Panc1 (cell line): ENCODE measurements around the gene CYP1B1. TPM values are rescaled to one million over a fixed set of nuclear protein-coding genes. Genes with fewer than 3 reads are reported as not detected.
A peak's percentile ranks its signal among the peaks of the same experiment; 100 is the strongest.

Source experiments
- ATAC-seq: fragments of 200-7000 bp; cut with Tn5 transposase; 2 replicates; pipeline ENCODE4 v1.9.1; 2020; ENCODE audit warnings: mild to moderate bottlenecking, moderate library complexity
- BruUV-seq: library from RNA; stranded (reverse); fragments of 400-500 nt; replicated peaks from 2 replicates; lab custom pipeline; 2021; lab: Mats Ljungman, UMichigan
- CTCF ChIA-PET: fragments of 300-600 bp; sonication (Branson Sonifier 250); formaldehyde crosslinking; loops from one replicate; lab custom pipeline; 2022; ENCODE audit warnings: antibody characterized with exemption; lab: Charles Lee
- POLR2A ChIA-PET: fragments of 300-600 bp; sonication (Branson Sonifier 250); formaldehyde crosslinking; loops from one replicate; lab custom pipeline; 2022; ENCODE audit warnings: antibody characterized with exemption; lab: Charles Lee
- DNase-seq: peaks from one replicate; pipeline ENCODE4 v3.0.0-alpha.2; 2010; ENCODE audit warnings: low read depth, low spot score
- H3K27ac ChIP-seq: 2 replicates; pipeline ENCODE4 v1.5.1; 2011; ENCODE audit warnings: mild to moderate bottlenecking, low read length, inconsistent platforms
- H3K27me3 ChIP-seq: fragments of 200-500 bp; sonication (Bioruptor generic); 2 replicates; pipeline ENCODE4 v1.6.0; 2014; ENCODE audit warnings: low read length, inconsistent platforms; ENCODE audit not compliant: control insufficient read depth, insufficient read depth
- H3K36me3 ChIP-seq: fragments of 200-500 bp; sonication (Bioruptor generic); 2 replicates; pipeline ENCODE4 v1.5.1; 2014; ENCODE audit warnings: inconsistent platforms, mild to moderate bottlenecking, low read length, moderate library complexity; ENCODE audit not compliant: control insufficient read depth, insufficient read depth
- H3K4me1 ChIP-seq: 2 replicates; pipeline ENCODE4 v1.5.1; 2011; ENCODE audit warnings: inconsistent platforms, mild to moderate bottlenecking, low read length, moderate library complexity; ENCODE audit not compliant: control insufficient read depth, insufficient read depth
- H3K4me3 ChIP-seq, 2 experiments: 2 replicates each; pipeline ENCODE4 v1.5.1; 2011 to 2012; ENCODE audit warnings: low read depth in 2 of 2, low read length in 2 of 2, mild to moderate bottlenecking in 2 of 2, inconsistent platforms in 1 of 2, moderate library complexity in 1 of 2
- H3K9me3 ChIP-seq: fragments of 200-500 bp; sonication (Bioruptor generic); 2 replicates; pipeline ENCODE4 v1.5.1; 2014; ENCODE audit warnings: low read depth, mild to moderate bottlenecking, inconsistent platforms, low read length, moderate library complexity; ENCODE audit not compliant: control insufficient read depth, insufficient read depth
- POLR2AphosphoS5 ChIP-seq: IDR thresholded peaks from 2 replicates; pipeline ENCODE4 v1.6.1; 2012; ENCODE audit warnings: mild to moderate bottlenecking, low read depth, low read length, moderate library complexity
- SIN3A ChIP-seq: IDR thresholded peaks from 2 replicates; pipeline ENCODE4 v1.6.1; 2012; ENCODE audit warnings: low read depth, mild to moderate bottlenecking, low read length, moderate library complexity, borderline replicate concordance; ENCODE audit not compliant: insufficient read depth
- TCF7L2 ChIP-seq: IDR thresholded peaks from 2 replicates; pipeline ENCODE4 v1.6.1; 2011; ENCODE audit warnings: mild to moderate bottlenecking, low read depth, low read length, inconsistent platforms
- in situ Hi-C: cut with HindIII; loops from 2 replicates; pipeline ENCODE4 v1.10.0; 2016; ENCODE audit warnings: low sequenced_read_pairs, low pct_unique_long_range_greater_than_20kb
- intact Hi-C: fragments of 100-400 bp; cut with micrococcal nuclease; formaldehyde crosslinking; loops from one replicate; pipeline ENCODE4 v1.10.0; 2022; ENCODE audit not compliant: unreplicated experiment
- total RNA-seq: library from RNA; stranded (reverse); gene quantifications from one replicate; pipeline ENCODE4 v1.2.1, GENCODE V29; 2021; ENCODE audit not compliant: unreplicated experiment
- TF ChIP-seq, protein P1 (sequence below), 2 experiments: IDR thresholded peaks; 2 replicates each; pipeline ENCODE4 v1.6.1; 2011 to 2012; ENCODE audit warnings: low read depth in 2 of 2, control low read depth in 1 of 2, low read length in 1 of 2, mild to moderate bottlenecking in 1 of 2, moderate library complexity in 1 of 2; ENCODE audit not compliant: insufficient read depth in 1 of 2
- TF ChIP-seq, protein P2 (sequence below): fragments of 450-650 bp; IDR thresholded peaks from 2 replicates; pipeline ENCODE4 v1.5.1; 2017; ENCODE audit warnings: mild to moderate bottlenecking

Gene CYP1B1
- total RNA-seq, 1 experiment from 2014 or later: 86.7 TPM

DNA sequence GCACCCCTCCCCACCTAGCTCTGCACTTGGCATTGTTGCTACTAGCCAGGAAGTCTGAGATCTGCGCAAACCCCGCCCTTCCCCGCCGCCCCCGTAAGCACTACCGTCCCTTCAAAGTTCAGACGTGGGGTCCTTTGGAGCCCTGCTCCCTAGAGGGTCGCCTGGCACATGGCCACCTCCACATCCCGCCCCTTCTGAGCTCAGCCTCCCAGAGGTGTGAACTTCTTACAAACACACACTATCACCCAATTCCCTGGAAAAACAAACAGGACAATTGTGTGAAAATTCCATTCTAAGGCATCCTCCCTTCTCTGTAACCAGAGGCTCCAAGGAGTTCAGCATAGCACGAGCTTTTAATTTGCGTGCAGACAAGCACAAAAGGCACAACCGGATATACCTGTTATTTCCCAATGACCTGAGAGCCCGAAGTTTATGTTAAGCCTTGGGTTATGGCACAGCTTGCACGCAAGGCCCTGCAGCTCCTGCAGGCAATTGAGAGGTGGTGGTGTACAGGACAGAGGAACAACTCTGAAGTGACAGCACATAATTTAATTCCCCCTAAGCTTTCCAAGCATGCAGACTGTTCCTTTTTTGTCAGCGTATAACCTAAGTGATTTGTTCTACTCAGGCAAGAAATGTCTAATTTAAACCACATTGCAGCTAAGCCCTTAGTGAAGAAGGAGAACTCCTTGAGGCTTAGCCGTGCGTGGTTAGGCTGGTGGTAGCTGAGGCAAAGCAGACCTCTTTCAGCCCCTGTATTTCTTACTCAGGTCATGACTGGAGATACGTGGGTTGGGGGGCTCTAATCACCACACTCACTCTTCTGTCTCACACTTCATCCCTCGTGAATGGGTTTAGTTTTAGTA is 20.3 kb upstream of the CYP1B1 start:
- peak; percentile 80 for ATAC-seq
- Histone ChIP-seq H3K4me1 (peaks cover 76% of the 10 kb centered on the region), H3K27ac (peak overlapping the region; percentile 98)

DNA sequence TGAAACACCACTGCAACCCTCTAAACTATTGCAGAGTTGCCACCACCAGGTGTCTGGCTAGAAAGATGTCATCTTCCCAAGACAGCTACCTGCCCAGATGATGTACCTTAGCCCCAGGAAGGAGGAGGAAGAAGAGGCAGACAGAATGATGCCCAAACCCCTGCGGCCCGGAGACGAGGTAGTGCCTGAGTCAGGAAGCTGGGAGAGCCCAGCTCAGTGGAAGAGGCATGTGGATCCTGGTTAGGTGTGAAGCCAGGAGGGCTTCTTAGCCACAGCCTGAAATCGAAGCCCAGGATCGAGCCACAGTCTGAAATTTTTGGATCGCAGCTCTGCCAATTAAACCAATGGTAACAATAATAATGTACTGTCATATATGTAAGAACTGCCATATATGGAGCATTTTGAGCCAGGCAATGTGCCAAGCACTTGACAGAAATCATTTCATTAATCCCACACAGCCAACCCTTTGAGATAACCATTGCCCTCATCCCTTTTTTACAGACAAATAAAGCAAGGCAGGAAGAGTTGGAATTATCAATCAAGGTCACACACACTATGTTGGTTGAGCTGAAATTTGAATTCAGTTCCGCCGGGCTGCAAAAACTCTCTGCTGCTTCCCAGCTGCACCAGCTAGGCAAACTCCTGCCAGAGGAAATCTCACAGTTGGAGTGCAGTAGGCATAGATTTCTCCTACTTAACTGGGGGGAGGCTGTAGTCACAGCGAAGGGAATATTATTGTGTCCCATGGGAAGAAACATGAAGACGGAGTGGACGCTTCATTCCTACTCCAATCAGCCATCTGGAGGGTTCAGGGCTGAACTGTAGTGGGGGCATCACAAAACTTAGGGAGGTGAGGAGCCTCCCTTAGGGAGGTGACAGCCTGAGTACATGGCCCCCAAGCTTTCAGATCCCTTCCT is 19.4 kb upstream of the CYP1B1 start:
- Histone ChIP-seq H3K27ac (peak overlapping the region; percentile 98), H3K27me3 (no peaks in the 10 kb centered on the region), H3K4me3 (peak overlapping the region; percentile 10 to 50; a peak in 3 of 4 replicates), H3K9me3 (no peaks in the 10 kb centered on the region), H3K36me3 (no peaks in the 10 kb centered on the region), H3K4me1 (peaks cover 70% of the 10 kb centered on the region)
- ChIA-PET POLR2A (interaction anchor here (0.7 kb wide), 1 partner anchor 17 kb away, joined by 6 read pairs; no protein-coding TSS in a partner anchor), CTCF (interaction anchor here (0.5 to 1.3 kb wide), 5 partner anchors 12 to 179 kb away, joined by 3 to 17 read pairs (median 11); no protein-coding TSS in a partner anchor)
- DNase-seq (no peak), ATAC-seq (peak; percentile 24)
- BruUV-seq: no TSS peak
- intact Hi-C loops: no loop called here
- TF ChIP-seq, protein P1, sequence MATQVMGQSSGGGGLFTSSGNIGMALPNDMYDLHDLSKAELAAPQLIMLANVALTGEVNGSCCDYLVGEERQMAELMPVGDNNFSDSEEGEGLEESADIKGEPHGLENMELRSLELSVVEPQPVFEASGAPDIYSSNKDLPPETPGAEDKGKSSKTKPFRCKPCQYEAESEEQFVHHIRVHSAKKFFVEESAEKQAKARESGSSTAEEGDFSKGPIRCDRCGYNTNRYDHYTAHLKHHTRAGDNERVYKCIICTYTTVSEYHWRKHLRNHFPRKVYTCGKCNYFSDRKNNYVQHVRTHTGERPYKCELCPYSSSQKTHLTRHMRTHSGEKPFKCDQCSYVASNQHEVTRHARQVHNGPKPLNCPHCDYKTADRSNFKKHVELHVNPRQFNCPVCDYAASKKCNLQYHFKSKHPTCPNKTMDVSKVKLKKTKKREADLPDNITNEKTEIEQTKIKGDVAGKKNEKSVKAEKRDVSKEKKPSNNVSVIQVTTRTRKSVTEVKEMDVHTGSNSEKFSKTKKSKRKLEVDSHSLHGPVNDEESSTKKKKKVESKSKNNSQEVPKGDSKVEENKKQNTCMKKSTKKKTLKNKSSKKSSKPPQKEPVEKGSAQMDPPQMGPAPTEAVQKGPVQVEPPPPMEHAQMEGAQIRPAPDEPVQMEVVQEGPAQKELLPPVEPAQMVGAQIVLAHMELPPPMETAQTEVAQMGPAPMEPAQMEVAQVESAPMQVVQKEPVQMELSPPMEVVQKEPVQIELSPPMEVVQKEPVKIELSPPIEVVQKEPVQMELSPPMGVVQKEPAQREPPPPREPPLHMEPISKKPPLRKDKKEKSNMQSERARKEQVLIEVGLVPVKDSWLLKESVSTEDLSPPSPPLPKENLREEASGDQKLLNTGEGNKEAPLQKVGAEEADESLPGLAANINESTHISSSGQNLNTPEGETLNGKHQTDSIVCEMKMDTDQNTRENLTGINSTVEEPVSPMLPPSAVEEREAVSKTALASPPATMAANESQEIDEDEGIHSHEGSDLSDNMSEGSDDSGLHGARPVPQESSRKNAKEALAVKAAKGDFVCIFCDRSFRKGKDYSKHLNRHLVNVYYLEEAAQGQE (IDR thresholded peaks at IDR 0.05; ENCODE audit: insufficient read depth in 1 of 2, low read depth in 2 of 2, low read length in 1 of 2): no peak
- no peak for TF ChIP-seq TCF7L2
- TF ChIP-seq, protein P2, sequence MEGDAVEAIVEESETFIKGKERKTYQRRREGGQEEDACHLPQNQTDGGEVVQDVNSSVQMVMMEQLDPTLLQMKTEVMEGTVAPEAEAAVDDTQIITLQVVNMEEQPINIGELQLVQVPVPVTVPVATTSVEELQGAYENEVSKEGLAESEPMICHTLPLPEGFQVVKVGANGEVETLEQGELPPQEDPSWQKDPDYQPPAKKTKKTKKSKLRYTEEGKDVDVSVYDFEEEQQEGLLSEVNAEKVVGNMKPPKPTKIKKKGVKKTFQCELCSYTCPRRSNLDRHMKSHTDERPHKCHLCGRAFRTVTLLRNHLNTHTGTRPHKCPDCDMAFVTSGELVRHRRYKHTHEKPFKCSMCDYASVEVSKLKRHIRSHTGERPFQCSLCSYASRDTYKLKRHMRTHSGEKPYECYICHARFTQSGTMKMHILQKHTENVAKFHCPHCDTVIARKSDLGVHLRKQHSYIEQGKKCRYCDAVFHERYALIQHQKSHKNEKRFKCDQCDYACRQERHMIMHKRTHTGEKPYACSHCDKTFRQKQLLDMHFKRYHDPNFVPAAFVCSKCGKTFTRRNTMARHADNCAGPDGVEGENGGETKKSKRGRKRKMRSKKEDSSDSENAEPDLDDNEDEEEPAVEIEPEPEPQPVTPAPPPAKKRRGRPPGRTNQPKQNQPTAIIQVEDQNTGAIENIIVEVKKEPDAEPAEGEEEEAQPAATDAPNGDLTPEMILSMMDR: no peak
- TF ChIP-seq SIN3A: no peak
- TF ChIP-seq POLR2AphosphoS5: no peak
- in situ Hi-C loops: no loop called here

More for the DNA sequence above, 20.3 kb upstream of the CYP1B1 start:
- CTCF ChIA-PET: interaction anchor here (0.5 to 1.3 kb wide), 6 partner anchors 11 to 178 kb away, joined by 3 to 17 read pairs (median 9); no protein-coding TSS in a partner anchor
- no peaks in the 10 kb centered on the region for H3K27me3 ChIP-seq
- in situ Hi-C loops: no loop called here
- no peaks in the 10 kb centered on the region for H3K9me3 ChIP-seq
- intact Hi-C loops: no loop called here
- peak overlapping the region; percentile 10 to 50 for H3K4me3 ChIP-seq
- no peaks in the 10 kb centered on the region for H3K36me3 ChIP-seq
- DNase-seq: no peak
- TF ChIP-seq POLR2AphosphoS5: peak; percentile 70; the same call in 1 of the 2 replicates
- TF ChIP-seq, protein P2: no peak
- no TSS peak for BruUV-seq
- POLR2A ChIA-PET: interaction anchor here (0.7 kb wide), 2 partner anchors 17 to 28 kb away, joined by 3 to 6 read pairs; no protein-coding TSS in a partner anchor
